Activated naive CD4-positive, alpha-beta T cell treated with anti-CD3 and anti-CD28 coated beads, Interleukin-2, amount 10 ng/mL, durations not matched to agents 7 days and 5 days (primary cell): Measurements from ENCODE around the gene RAD51B.
A peak's percentile ranks its signal among the peaks of the same experiment; 100 is the strongest.

Experiments used
- CTCF ChIA-PET: fragments of 350-600 bp; sonication (Branson Sonifier 250); formaldehyde crosslinking; loops from one replicate; lab custom pipeline; 2021; ENCODE audit warnings: antibody characterized with exemption; lab: Charles Lee
- DNase-seq: peaks from one replicate; pipeline ENCODE4 v3.0.0-alpha.2; 2020
- H3K27ac Mint-ChIP-seq: one replicate; pipeline ENCODE4 v1.8.0; 2021; ENCODE audit warnings: mild to moderate bottlenecking, moderate library complexity, mixed read lengths
- H3K27me3 Mint-ChIP-seq: one replicate; pipeline ENCODE4 v1.8.0; 2021; ENCODE audit warnings: mild to moderate bottlenecking, mixed read lengths
- H3K36me3 Mint-ChIP-seq: one replicate; pipeline ENCODE4 v1.8.0; 2021; ENCODE audit warnings: mixed read lengths
- H3K4me1 Mint-ChIP-seq: one replicate; pipeline ENCODE4 v1.8.0; 2021; ENCODE audit warnings: mixed read lengths
- H3K4me3 Mint-ChIP-seq: one replicate; pipeline ENCODE4 v1.8.0; 2021; ENCODE audit warnings: mild to moderate bottlenecking, moderate library complexity, mixed read lengths
- H3K9me3 Mint-ChIP-seq: one replicate; pipeline ENCODE4 v1.8.0; 2021; ENCODE audit warnings: mixed read lengths

The RAD51B gene

DNA sequence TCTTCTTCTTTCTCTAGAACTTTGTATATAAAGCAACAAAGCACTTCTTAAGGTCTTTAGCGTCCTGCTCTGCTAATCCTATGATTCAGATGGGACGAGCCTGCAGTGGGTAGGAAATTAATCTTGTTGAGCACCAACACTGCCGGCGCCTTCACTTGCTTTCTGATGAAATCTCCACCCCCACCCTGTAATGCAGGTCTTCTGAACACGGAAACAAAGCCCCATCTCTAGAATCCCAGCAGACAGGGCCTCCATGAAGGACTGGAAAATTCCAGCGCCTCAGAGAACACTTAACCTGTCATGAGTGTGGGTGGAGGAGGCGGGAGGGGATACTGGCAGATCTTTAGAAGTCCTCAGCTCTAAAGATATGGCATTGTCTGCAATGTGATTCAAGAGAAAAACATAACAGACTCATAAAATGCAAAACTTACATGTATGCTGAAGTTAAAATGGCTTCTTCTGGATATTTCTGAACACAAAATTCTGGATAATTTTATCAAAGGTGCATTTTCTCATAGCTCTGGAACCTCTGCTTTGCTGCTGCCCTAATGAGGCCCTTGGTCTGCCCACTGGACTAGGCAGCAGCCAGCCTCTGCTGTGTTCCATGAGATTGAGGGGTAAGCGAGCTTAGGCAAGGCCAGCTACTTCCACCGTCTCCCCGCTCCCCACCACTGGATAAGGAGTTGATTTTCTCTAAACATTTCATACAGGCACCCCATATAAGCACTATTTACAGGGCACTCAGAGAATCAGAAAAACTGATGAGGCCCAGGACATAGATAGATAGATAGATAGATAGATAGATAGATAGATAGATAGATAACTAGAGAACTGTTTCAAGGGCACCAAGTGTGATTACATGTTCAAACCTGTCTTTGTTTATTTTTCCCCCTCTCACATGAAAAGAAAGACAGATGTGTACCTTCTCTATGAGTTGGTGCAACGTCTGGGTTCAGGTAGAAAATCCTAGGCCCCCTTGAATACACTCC is 930.2 kb downstream of the RAD51B start:
- no peaks in the 10 kb centered on the region for H3K36me3 Mint-ChIP-seq
- no peaks in the 10 kb centered on the region for H3K9me3 Mint-ChIP-seq
- H3K27ac Mint-ChIP-seq: peak overlapping the region; percentile 24
- CTCF ChIA-PET: no interaction called here
- H3K4me3 Mint-ChIP-seq: no peak overlapping the region
- H3K27me3 Mint-ChIP-seq: peaks cover 32% of the 10 kb centered on the region
- peak; percentile 7 for DNase-seq
- H3K4me1 Mint-ChIP-seq: no peaks in the 10 kb centered on the region

DNA sequence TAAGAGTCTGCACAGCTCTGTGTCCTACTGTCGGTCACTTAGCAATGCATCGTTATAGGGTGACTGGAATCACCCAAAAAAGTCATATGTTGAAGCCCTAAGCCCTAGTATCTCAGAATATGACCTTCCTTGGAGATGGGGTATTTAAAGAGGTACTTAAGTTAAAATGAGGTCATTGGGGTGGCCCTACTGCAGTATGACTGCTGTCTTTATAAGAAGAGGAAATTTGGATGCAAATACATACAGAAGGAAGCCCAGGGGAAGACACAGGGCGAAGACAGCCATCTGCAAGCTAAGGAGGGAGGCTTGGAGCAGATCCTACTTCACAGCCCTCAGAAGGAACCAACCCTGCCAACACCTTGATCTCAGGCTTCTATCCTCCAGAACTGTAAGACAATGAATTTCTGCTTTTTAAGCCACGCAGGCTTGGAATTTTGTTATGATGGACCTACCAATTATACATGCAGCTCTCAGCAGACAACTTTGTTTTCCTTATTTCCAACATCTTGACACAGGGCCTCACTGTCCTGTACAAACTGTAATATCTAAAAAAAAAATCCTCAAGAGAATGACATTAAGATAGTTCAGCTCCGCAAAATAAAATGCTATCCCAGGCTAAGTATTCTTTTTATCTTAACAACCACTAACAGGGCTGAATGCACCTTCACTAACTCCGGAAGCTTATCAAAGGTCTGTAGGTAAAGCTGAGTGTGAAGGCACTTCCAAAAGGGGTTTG is 932.9 kb downstream of the RAD51B start:
- Mint-ChIP-seq H3K27ac (no peak overlapping the region), H3K36me3 (no peaks in the 10 kb centered on the region), H3K9me3 (no peaks in the 10 kb centered on the region), H3K27me3 (peaks cover 16% of the 10 kb centered on the region), H3K4me3 (no peak overlapping the region), H3K4me1 (peaks cover under 1% of the 10 kb centered on the region)
- CTCF ChIA-PET: interaction anchor here (0.8 to 1.2 kb wide), 3 partner anchors 15 to 21 kb away, joined by 3 to 4 read pairs (median 3); no protein-coding TSS in a partner anchor
- no peak for DNase-seq

DNA sequence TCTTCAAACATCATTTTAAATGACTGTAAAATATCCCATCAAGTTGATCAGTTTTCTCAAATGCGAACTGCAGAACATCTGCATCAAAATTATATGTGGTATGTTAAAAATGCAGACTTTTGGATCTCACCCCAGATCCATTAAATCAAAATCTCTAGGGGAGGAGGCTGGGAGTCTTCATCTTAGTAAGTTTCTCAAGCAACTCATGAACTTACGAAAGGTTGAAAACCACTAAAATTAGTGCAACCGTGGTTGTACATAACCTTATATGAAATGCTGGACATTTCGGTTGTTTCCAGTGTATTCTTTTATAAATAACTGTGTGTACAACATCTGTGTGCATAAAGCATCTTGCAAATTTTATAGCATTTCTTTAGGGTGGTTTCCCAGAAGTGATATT is 934.1 kb downstream of the RAD51B start:
- peaks cover 10% of the 10 kb centered on the region for H3K27me3 Mint-ChIP-seq
- CTCF ChIA-PET: no interaction called here
- DNase-seq: no peak

DNA sequence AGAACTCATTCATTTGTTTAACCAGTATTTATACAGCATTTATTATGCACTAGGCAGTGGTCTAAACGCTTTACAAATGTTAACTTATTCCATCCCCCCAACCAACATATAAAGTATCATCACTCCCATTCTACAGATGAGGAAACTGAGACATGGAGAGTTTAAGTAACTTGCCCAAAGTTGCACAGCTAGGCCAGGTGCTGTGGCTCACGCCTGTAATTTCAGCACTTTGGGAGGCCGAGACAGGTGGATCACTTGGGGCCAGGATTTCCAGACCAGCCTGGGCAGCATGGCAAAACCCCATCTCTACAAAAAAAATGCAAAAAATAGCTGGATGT is 935.4 kb downstream of the RAD51B start:
- no peaks in the 10 kb centered on the region for H3K9me3 Mint-ChIP-seq
- no peak for DNase-seq
- peaks cover 13% of the 10 kb centered on the region for H3K27me3 Mint-ChIP-seq
- H3K36me3 Mint-ChIP-seq: no peaks in the 10 kb centered on the region
- CTCF ChIA-PET: interaction anchor here (1.6 kb wide), 1 partner anchor 33 kb away, joined by 3 read pairs; no protein-coding TSS in a partner anchor
- no peak overlapping the region for H3K4me3 Mint-ChIP-seq
- peaks cover 9% of the 10 kb centered on the region for H3K4me1 Mint-ChIP-seq
- no peak overlapping the region for H3K27ac Mint-ChIP-seq

More for the DNA sequence above, 934.1 kb downstream of the RAD51B start:
- no peak overlapping the region for H3K27ac Mint-ChIP-seq
- H3K4me1 Mint-ChIP-seq: peaks cover 9% of the 10 kb centered on the region
- no peaks in the 10 kb centered on the region for H3K36me3 Mint-ChIP-seq
- H3K9me3 Mint-ChIP-seq: no peaks in the 10 kb centered on the region
- H3K4me3 Mint-ChIP-seq: no peak overlapping the region

DNA sequence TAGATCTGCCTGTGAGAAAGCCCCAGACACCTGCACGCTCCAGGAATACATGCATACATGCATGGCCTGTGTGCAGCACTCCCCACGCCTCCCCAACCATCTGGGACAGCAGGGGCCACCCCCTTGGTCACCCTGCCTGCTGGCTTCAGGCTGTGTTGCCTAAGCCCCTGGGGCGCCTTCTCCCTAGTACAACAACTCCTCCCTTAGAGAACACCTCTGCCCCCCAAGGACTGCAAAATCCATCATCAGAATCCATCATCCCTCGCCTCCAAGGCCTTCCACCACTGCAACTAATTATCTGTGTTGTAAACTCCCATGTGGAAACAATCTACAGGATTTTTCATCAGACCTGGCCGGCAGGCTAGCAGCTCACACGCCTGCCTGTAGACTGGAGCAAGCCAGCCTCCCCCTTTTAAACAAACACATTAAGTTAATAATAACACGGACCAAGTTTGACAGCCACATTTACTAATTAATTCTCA is 936.5 kb downstream of the RAD51B start:
- H3K4me3 Mint-ChIP-seq: no peak overlapping the region
- no peak overlapping the region for H3K27ac Mint-ChIP-seq
- no peak for DNase-seq
- H3K36me3 Mint-ChIP-seq: no peaks in the 10 kb centered on the region
- no peaks in the 10 kb centered on the region for H3K9me3 Mint-ChIP-seq
- peaks cover 9% of the 10 kb centered on the region for H3K4me1 Mint-ChIP-seq
- peaks cover 12% of the 10 kb centered on the region for H3K27me3 Mint-ChIP-seq
- CTCF ChIA-PET: interaction anchor here (1.6 kb wide), 1 partner anchor 32 kb away, joined by 3 read pairs; no protein-coding TSS in a partner anchor

DNA sequence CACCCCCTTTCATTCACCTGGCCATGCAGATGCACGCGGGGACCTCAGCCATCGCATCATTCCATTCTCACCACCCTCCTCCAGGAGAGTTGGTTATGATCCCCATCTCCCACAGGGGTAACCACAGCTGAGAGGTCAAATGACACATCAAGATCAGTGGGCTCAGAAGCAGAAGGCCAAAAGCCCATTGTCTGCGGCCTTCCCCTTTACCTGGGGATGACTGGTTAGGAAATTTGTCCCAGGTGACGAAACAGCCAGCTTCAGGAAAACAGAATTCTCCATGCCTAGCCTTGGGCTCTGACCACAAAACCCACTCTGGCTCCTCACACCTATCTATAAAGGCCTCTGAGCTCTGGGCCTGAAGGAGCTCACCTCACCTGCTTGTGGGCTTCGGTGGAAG is 937.2 kb downstream of the RAD51B start:
- Mint-ChIP-seq H3K27ac (no peak overlapping the region), H3K36me3 (no peaks in the 10 kb centered on the region), H3K4me1 (peaks cover 9% of the 10 kb centered on the region), H3K4me3 (no peak overlapping the region), H3K27me3 (peaks cover 15% of the 10 kb centered on the region), H3K9me3 (no peaks in the 10 kb centered on the region)
- CTCF ChIA-PET: interaction anchor here (1.1 to 1.7 kb wide), 3 partner anchors 15 to 33 kb away, joined by 3 to 8 read pairs (median 3); no protein-coding TSS in a partner anchor
- no peak for DNase-seq

DNA sequence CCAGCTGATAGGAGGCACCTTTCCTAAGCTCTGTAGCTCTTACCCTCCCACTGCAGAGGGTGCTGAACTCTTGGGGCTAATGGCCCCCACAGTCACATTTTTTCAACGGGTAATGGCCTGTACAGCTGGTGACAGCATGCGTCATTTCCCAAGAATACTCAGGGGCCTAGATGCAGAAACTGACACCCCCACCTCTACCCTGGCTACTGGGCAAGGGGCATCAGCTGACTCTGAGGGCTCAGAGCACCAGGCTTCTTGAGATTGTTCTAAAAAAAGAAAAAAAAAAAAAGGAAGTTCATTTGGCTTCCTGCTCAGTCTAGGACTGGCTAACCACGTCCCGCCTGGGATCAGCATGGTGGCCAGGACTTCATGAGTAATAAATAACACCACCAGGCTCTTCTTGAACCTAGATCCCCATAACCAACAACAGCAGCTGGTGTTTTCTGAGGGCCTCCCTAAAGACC is 938.1 kb downstream of the RAD51B start:
- no peak overlapping the region for H3K4me3 Mint-ChIP-seq
- no peaks in the 10 kb centered on the region for H3K9me3 Mint-ChIP-seq
- H3K27ac Mint-ChIP-seq: no peak overlapping the region
- DNase-seq: no peak
- H3K36me3 Mint-ChIP-seq: no peaks in the 10 kb centered on the region
- CTCF ChIA-PET: interaction anchor here (0.8 to 1.7 kb wide), 6 partner anchors 12 to 32 kb away, joined by 3 to 8 read pairs (median 3); no protein-coding TSS in a partner anchor
- H3K4me1 Mint-ChIP-seq: peaks cover 9% of the 10 kb centered on the region
- peaks cover 17% of the 10 kb centered on the region for H3K27me3 Mint-ChIP-seq

DNA sequence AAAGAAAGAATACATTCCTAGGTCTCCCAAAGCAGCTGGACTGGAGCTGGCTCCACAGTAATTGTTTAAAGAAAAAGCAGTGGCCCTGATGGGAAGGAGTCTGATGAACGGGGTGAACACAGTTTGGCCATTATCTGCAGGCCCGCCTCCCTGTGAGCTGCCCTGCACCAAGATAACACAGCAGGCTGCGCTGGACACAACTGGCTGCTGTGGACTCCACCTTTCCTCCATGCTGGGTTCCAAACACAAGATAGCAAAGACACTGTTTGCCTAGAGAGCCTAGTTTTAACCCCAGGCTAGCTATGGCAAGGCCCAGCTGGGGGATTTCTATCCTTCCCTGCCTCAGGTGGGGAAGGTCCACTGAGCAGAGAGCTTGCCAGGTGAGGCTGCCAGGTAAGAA is 938.7 kb downstream of the RAD51B start:
- CTCF ChIA-PET: interaction anchor here (0.9 to 1.7 kb wide), 4 partner anchors 13 to 31 kb away, joined by 3 to 8 read pairs (median 4); no protein-coding TSS in a partner anchor
- H3K4me1 Mint-ChIP-seq: peaks cover 9% of the 10 kb centered on the region
- no peaks in the 10 kb centered on the region for H3K9me3 Mint-ChIP-seq
- H3K4me3 Mint-ChIP-seq: no peak overlapping the region
- peaks cover 22% of the 10 kb centered on the region for H3K27me3 Mint-ChIP-seq
- no peaks in the 10 kb centered on the region for H3K36me3 Mint-ChIP-seq
- no peak for DNase-seq
- H3K27ac Mint-ChIP-seq: no peak overlapping the region

DNA sequence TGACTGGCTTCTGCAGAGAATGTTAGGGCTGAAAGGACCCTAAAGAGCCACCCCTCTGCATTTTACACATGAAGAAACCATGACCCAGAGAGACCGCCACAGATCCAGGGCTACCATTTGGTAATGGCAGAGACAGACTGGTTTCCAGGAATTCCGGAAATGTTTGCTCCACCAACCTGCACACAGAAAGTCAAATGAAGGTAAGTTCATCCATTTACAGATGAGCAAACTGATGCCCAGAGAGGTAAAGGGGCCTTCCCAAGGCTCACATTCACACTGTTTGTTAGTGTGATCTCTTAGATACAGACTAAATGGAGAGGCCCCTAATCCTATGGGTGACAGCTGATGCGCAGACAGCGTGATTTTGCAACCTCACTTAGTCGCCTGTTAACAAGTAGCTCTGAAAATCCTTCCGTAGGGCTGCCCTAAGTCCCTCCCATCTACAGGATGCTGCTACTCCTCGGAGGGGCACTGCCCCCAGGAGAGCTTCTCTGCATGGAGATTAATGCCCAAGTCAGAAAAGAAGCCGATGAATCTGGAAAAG is 939.5 kb downstream of the RAD51B start:
- peaks cover 23% of the 10 kb centered on the region for H3K27me3 Mint-ChIP-seq
- CTCF ChIA-PET: no interaction called here
- no peak overlapping the region for H3K27ac Mint-ChIP-seq

DNA sequence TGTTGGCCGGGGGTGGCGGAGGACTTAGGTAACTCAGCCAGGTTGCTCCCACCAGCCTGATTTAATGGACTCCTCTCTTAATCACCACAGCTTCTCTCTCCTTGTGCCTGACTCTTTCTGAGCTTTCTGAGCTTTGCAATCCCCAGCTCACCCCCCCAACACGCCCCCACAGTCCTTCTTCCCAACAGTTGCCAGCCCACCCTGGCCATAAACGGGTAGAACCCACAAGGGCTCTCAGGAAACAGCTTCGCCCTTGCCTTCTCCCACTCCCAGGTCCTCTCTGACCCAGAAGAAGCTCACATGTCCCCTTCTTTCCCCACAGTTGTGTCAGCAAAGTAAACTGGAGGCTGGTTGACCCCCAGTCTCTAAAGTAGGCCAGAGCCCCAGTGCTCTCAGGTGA is 940.4 kb downstream of the RAD51B start:
- H3K36me3 Mint-ChIP-seq: no peaks in the 10 kb centered on the region

More for the DNA sequence above, 939.5 kb downstream of the RAD51B start:
- no peak overlapping the region for H3K4me3 Mint-ChIP-seq
- H3K36me3 Mint-ChIP-seq: no peaks in the 10 kb centered on the region
- peaks cover 9% of the 10 kb centered on the region for H3K4me1 Mint-ChIP-seq
- no peaks in the 10 kb centered on the region for H3K9me3 Mint-ChIP-seq
- DNase-seq: no peak

DNA sequence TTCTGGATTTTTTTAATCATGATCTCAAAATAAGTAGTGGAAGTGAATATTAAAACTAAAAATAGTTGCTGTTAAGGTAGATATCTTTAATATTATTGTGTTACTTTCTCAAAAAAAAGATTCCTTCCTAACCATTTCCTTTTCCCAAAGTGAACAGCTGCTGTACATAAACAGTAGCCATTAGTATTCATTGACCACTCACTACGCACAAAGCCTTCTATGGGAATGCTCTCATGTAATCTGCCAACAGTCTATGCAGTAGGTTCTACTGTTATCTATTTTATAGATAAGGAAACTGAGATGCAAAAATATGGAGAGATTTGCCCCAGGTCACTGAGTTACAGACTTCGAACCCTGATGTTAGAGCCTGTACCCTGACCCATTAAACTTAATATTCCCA is 941.2 kb downstream of the RAD51B start:
- H3K4me3 Mint-ChIP-seq: no peak overlapping the region
- DNase-seq: no peak
- H3K27ac Mint-ChIP-seq: no peak overlapping the region
- H3K27me3 Mint-ChIP-seq: peaks cover 23% of the 10 kb centered on the region
- CTCF ChIA-PET: interaction anchor here (1.0 kb wide), 1 partner anchor 11 kb away, joined by 3 read pairs; no protein-coding TSS in a partner anchor
- no peaks in the 10 kb centered on the region for H3K36me3 Mint-ChIP-seq
- no peaks in the 10 kb centered on the region for H3K9me3 Mint-ChIP-seq
- H3K4me1 Mint-ChIP-seq: peaks cover 19% of the 10 kb centered on the region

More for the DNA sequence above, 940.4 kb downstream of the RAD51B start:
- Mint-ChIP-seq H3K27me3 (peaks cover 23% of the 10 kb centered on the region), H3K27ac (no peak overlapping the region), H3K4me1 (peaks cover 13% of the 10 kb centered on the region), H3K9me3 (no peaks in the 10 kb centered on the region), H3K4me3 (no peak overlapping the region)
- CTCF ChIA-PET: no interaction called here
- DNase-seq: no peak

DNA sequence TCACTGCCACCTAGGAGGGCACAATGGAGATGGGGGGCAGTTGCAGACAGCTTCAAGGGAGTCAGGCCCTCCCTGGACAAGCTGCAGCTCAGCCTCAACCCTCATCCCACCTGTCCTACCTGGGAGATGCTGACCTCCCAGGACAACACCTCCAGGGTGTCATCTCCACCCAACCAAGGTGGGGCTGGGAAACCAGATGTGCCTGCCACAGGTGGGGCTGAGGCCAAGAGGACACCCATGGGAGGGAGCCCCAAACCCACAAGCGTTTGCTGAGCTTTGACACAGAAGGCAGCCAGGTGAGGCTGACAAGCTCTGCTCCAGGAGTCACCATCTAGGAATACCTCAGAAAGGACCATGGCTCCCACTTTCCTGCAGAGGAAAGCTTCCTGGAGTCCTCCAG is 941.8 kb downstream of the RAD51B start:
- Mint-ChIP-seq H3K27me3 (peaks cover 27% of the 10 kb centered on the region), H3K4me1 (peaks cover 23% of the 10 kb centered on the region), H3K36me3 (no peaks in the 10 kb centered on the region), H3K9me3 (no peaks in the 10 kb centered on the region), H3K27ac (no peak overlapping the region), H3K4me3 (no peak overlapping the region)
- no peak for DNase-seq
- CTCF ChIA-PET: interaction anchor here (1.0 kb wide), 1 partner anchor 10 kb away, joined by 3 read pairs; no protein-coding TSS in a partner anchor

DNA sequence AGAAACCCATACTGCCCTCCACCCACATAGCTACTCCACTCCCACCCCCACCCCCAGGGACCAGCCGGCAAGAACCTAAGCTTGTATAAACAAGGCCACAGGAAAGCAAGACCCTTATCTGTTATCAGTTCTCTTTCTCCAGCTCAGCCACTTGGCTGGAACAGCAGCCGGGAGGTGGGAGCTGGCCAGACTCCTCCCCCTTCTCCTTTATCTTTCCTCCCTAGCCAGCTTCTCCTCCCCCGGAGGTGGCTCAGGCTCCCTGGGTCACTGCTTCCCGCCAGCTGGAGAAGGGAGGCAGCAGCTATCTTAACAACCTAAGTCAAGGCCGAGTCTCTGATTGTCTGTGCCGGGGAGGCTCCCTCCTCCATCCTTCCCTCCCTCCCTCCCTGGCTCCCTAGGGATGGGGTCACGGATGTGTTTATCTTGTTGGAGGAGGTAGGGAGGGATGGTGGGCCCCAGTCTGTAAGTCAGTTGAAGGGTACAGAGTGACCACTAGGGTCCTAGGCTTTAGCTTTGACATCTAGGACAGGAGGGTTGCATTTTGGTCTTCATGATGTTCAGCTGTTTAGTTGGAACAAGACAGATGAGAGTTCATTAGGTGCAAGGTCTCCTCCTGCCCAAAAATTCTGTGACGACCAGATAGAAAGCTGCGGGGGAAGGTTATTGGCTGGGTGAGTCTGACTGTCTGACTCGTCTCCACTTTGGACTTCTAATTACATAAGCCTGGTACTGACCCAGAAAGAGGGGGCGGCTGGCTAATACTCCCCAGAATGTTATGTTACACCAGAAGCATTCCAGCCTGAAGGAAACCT is 943.6 kb downstream of the RAD51B start:
- Mint-ChIP-seq H3K36me3 (no peaks in the 10 kb centered on the region), H3K9me3 (no peaks in the 10 kb centered on the region), H3K27ac (no peak overlapping the region), H3K27me3 (peaks cover 30% of the 10 kb centered on the region), H3K4me3 (no peak overlapping the region), H3K4me1 (peaks cover 22% of the 10 kb centered on the region)
- CTCF ChIA-PET: no interaction called here
- no peak for DNase-seq
